HEK293 (cell line): ENCODE data around the gene PAK1.

Experiments used
- CTCF ChIA-PET: fragments of 350-600 bp; formaldehyde crosslinking; extraction: SDS; loops from one replicate; lab custom pipeline; 2021; ENCODE audit warnings: antibody characterized with exemption; lab: Yijun Ruan, JAX
- POLR2A ChIA-PET: fragments of 300-600 bp; formaldehyde crosslinking; extraction: SDS; loops from one replicate; lab custom pipeline; 2020; ENCODE audit warnings: antibody characterized with exemption, inconsistent platforms; lab: Yijun Ruan, JAX
- H3K27ac ChIP-seq: fragments of 200-500 bp; sonication (Bioruptor generic); 2 replicates; pipeline ENCODE4 v1.5.1; 2014; ENCODE audit warnings: low read depth, low read length, control low read depth, inconsistent platforms; ENCODE audit errors: extremely low read depth
- H3K36me3 ChIP-seq, 2 experiments: fragments of 200-500 bp in 1 of 2; sonication (Bioruptor generic) in 1 of 2; 1 replicate in 1 of 2; 2 replicates in 1 of 2; pipeline ENCODE4 v1.5.1; 2014 to 2017; ENCODE audit warnings: inconsistent platforms in 2 of 2, low read length in 2 of 2; ENCODE audit not compliant: control insufficient read depth in 2 of 2, insufficient read depth in 1 of 2
- H3K4me1 ChIP-seq: fragments of 200-500 bp; sonication (Bioruptor generic); 2 replicates; pipeline ENCODE4 v1.5.1; 2014; ENCODE audit warnings: mild to moderate bottlenecking, low read length, inconsistent platforms; ENCODE audit not compliant: control insufficient read depth, insufficient read depth
- H3K4me3 ChIP-seq: 2 replicates; pipeline ENCODE4 v1.5.1; 2011; ENCODE audit warnings: low read depth, mild to moderate bottlenecking, control low read depth, low read length, moderate library complexity
- H3K9me3 ChIP-seq: fragments of 200-500 bp; sonication (Bioruptor generic); 2 replicates; pipeline ENCODE4 v1.5.1; 2014; ENCODE audit warnings: low read depth, low read length, inconsistent platforms; ENCODE audit not compliant: control insufficient read depth, insufficient read depth
- ATF2 ChIP-seq: fragments of 450-650 bp; formaldehyde crosslinking; IDR thresholded peaks from 2 replicates; pipeline ENCODE4 v1.5.1; 2016; ENCODE audit warnings: missing biosample characterization, missing genetic modification characterization, low read depth
- HOXA7 ChIP-seq: sonication (generic); formaldehyde crosslinking; IDR thresholded peaks from 2 replicates; pipeline ENCODE4 v1.8.1; 2022; ENCODE audit warnings: missing genetic modification reagents, borderline replicate concordance
- IKZF3 ChIP-seq: fragments of 450-650 bp; IDR thresholded peaks from 2 replicates; pipeline ENCODE4 v1.5.0; 2018; ENCODE audit warnings: missing biosample characterization, mild to moderate bottlenecking, missing genetic modification characterization, moderate library complexity
- PATZ1 ChIP-seq: fragments of 450-650 bp; formaldehyde crosslinking; IDR thresholded peaks from 2 replicates; pipeline ENCODE4 v1.5.1; 2016; ENCODE audit warnings: missing biosample characterization, missing genetic modification characterization
- PRDM6 ChIP-seq: fragments of 450-650 bp; formaldehyde crosslinking; IDR thresholded peaks from 2 replicates; pipeline ENCODE4 v1.5.1; 2017; ENCODE audit warnings: missing biosample characterization, missing genetic modification characterization
- ZEB2 ChIP-seq: fragments of 450-650 bp; formaldehyde crosslinking; IDR thresholded peaks from 2 replicates; pipeline ENCODE4 v1.5.1; 2016; ENCODE audit warnings: missing biosample characterization, missing genetic modification characterization
- ZFHX2 ChIP-seq: fragments of 450-650 bp; formaldehyde crosslinking; conservative IDR thresholded peaks from 2 replicates; pipeline ENCODE4 v1.5.1; 2016; ENCODE audit warnings: missing biosample characterization, missing genetic modification characterization
- ZNF132 ChIP-seq: fragments of 450-650 bp; formaldehyde crosslinking; IDR thresholded peaks from 2 replicates; pipeline ENCODE4 v1.5.1; 2017; ENCODE audit warnings: missing biosample characterization, missing genetic modification characterization, borderline replicate concordance
- ZNF169 ChIP-seq: fragments of 450-650 bp; formaldehyde crosslinking; IDR thresholded peaks from 2 replicates; pipeline ENCODE4 v1.5.1; 2016; ENCODE audit warnings: missing biosample characterization, missing genetic modification characterization
- ZNF175 ChIP-seq: fragments of 450-650 bp; formaldehyde crosslinking; IDR thresholded peaks from 2 replicates; pipeline ENCODE4 v1.5.1; 2016; ENCODE audit warnings: missing biosample characterization, missing genetic modification characterization
- ZNF311 ChIP-seq: fragments of 450-650 bp; formaldehyde crosslinking; IDR thresholded peaks from 2 replicates; pipeline ENCODE4 v1.5.1; 2017; ENCODE audit warnings: missing biosample characterization, missing genetic modification characterization, borderline replicate concordance
- ZNF488 ChIP-seq: fragments of 450-650 bp; formaldehyde crosslinking; IDR thresholded peaks from 2 replicates; pipeline ENCODE4 v1.5.1; 2016; ENCODE audit warnings: missing biosample characterization, missing genetic modification characterization
- ZNF518A ChIP-seq: fragments of 450-650 bp; formaldehyde crosslinking; conservative IDR thresholded peaks from 2 replicates; pipeline ENCODE4 v1.5.1; 2016; ENCODE audit warnings: low read depth, missing biosample characterization, missing genetic modification characterization
- ZNF548 ChIP-seq: fragments of 450-650 bp; formaldehyde crosslinking; IDR thresholded peaks from 2 replicates; pipeline ENCODE4 v1.5.1; 2016; ENCODE audit warnings: missing biosample characterization, missing genetic modification characterization
- ZNF621 ChIP-seq: fragments of 450-650 bp; formaldehyde crosslinking; IDR thresholded peaks from 2 replicates; pipeline ENCODE4 v1.5.1; 2017; ENCODE audit warnings: missing biosample characterization, missing genetic modification characterization
- ZNF645 ChIP-seq: fragments of 450-650 bp; formaldehyde crosslinking; IDR thresholded peaks from 2 replicates; pipeline ENCODE4; 2016; ENCODE audit warnings: missing biosample characterization, missing genetic modification characterization
- ZNF692 ChIP-seq: fragments of 450-650 bp; formaldehyde crosslinking; IDR thresholded peaks from 2 replicates; pipeline ENCODE4 v1.5.1; 2016; ENCODE audit warnings: missing biosample characterization, missing genetic modification characterization
- ZNF747 ChIP-seq: fragments of 450-650 bp; formaldehyde crosslinking; IDR thresholded peaks from 2 replicates; pipeline ENCODE4 v1.5.1; 2016; ENCODE audit warnings: missing biosample characterization, missing genetic modification characterization
- ZSCAN30 ChIP-seq: fragments of 450-650 bp; IDR thresholded peaks from 2 replicates; pipeline ENCODE4 v1.5.1; 2018; ENCODE audit warnings: missing biosample characterization, mild to moderate bottlenecking, missing genetic modification characterization, moderate library complexity
- ZSCAN5A ChIP-seq: fragments of 450-650 bp; formaldehyde crosslinking; IDR thresholded peaks from 2 replicates; pipeline ENCODE4 v1.5.1; 2016; ENCODE audit warnings: missing biosample characterization, missing genetic modification characterization

The PAK1 gene

GRCh38 chr11:77325159-77325558 is 148.7 kb downstream of the PAK1 start:
- H3K4me1 ChIP-seq: no peaks in the 10 kb centered on the region
- no peaks in the 10 kb centered on the region for H3K9me3 ChIP-seq
- ChIA-PET POLR2A (no interaction called here), CTCF (interaction anchor here (0.6 kb wide), 1 partner anchor 58 kb away, joined by 4 read pairs; no protein-coding TSS in a partner anchor)
- H3K36me3 ChIP-seq: peaks cover 0 to 30% of the 10 kb centered on the region in 2 experiments; a peak in 2 of 3 replicates
- no peak overlapping the region for H3K4me3 ChIP-seq
- TF ChIP-seq ZNF175 (tag by site-specific recombination) (no peak), IKZF3 (tag by site-specific recombination) (no peak), ZNF548 (tag by site-specific recombination) (no peak), ZFHX2 (tag by site-specific recombination) (no peak), ZNF747 (tag by site-specific recombination) (no peak), ZSCAN5A (tag by site-specific recombination) (no peak), ZNF169 (tag by site-specific recombination) (no peak), PRDM6 (no peak), HOXA7 (CRISPR knock-in tag) (no peak), ATF2 (tag by site-specific recombination) (no peak), ZNF692 (tag by site-specific recombination) (no peak), PATZ1 (no peak), ZNF645 (no peak), ZSCAN30 (tag by site-specific recombination) (no peak)
- no peak overlapping the region for H3K27ac ChIP-seq

- CTCF ChIA-PET: interaction anchor here (0.6 kb wide), 1 partner anchor 58 kb away, joined by 4 read pairs; no protein-coding TSS in a partner anchor
- peaks cover 0 to 30% of the 10 kb centered on the region in 2 experiments; a peak in 2 of 3 replicates for H3K36me3 ChIP-seq
- no peaks in the 10 kb centered on the region for H3K4me1 ChIP-seq
- no peaks in the 10 kb centered on the region for H3K9me3 ChIP-seq
- no peak overlapping the region for H3K4me3 ChIP-seq
- POLR2A ChIA-PET: no interaction called here
- no peak overlapping the region for H3K27ac ChIP-seq
- no peak for TF ChIP-seq ZNF518A (tag by site-specific recombination)
- no peak for TF ChIP-seq ZEB2
- no peak for TF ChIP-seq ZNF621 (tag by site-specific recombination)
- TF ChIP-seq ZNF311 (tag by site-specific recombination): no peak
- no peak for TF ChIP-seq ZNF132 (tag by site-specific recombination)
- no peak for TF ChIP-seq ZNF488 (tag by site-specific recombination)
Measured at GRCh38 chr11:77324508-77324907, 149.4 kb downstream of the PAK1 start.
